ENCODE data around the gene ATRIP.

DNA sequence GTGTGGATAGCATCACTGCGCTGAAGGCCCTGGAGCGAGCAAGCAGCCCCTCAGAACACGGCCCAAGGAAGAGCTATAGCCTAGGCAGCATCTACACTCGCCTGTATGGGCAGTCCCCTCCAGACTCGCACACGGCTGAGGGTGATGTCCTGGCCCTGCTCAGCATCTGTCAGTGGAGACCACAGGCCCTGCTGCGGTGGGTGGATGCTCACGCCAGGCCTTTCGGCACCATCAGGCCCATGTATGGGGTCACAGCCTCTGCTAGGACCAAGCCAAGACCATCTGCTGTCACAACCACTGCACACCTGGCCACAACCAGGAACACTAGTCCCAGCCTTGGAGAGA lies 20.5 kb downstream of the ATRIP start:
- no peak for TF ChIP-seq KDM1A (IDR thresholded peaks at IDR 0.05; ENCODE audit: low read depth)
- TF ChIP-seq, protein P1, sequence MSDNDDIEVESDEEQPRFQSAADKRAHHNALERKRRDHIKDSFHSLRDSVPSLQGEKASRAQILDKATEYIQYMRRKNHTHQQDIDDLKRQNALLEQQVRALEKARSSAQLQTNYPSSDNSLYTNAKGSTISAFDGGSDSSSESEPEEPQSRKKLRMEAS (IDR thresholded peaks at IDR 0.05): no peak
- TF ChIP-seq, protein P2, sequence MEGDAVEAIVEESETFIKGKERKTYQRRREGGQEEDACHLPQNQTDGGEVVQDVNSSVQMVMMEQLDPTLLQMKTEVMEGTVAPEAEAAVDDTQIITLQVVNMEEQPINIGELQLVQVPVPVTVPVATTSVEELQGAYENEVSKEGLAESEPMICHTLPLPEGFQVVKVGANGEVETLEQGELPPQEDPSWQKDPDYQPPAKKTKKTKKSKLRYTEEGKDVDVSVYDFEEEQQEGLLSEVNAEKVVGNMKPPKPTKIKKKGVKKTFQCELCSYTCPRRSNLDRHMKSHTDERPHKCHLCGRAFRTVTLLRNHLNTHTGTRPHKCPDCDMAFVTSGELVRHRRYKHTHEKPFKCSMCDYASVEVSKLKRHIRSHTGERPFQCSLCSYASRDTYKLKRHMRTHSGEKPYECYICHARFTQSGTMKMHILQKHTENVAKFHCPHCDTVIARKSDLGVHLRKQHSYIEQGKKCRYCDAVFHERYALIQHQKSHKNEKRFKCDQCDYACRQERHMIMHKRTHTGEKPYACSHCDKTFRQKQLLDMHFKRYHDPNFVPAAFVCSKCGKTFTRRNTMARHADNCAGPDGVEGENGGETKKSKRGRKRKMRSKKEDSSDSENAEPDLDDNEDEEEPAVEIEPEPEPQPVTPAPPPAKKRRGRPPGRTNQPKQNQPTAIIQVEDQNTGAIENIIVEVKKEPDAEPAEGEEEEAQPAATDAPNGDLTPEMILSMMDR (IDR thresholded peaks at IDR 0.05): no peak
- no peak for TF ChIP-seq POLR2A (IDR thresholded peaks at IDR 0.05; ENCODE audit: low read length)
- TF ChIP-seq, protein P3, sequence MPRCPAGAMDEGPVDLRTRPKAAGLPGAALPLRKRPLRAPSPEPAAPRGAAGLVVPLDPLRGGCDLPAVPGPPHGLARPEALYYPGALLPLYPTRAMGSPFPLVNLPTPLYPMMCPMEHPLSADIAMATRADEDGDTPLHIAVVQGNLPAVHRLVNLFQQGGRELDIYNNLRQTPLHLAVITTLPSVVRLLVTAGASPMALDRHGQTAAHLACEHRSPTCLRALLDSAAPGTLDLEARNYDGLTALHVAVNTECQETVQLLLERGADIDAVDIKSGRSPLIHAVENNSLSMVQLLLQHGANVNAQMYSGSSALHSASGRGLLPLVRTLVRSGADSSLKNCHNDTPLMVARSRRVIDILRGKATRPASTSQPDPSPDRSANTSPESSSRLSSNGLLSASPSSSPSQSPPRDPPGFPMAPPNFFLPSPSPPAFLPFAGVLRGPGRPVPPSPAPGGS (IDR thresholded peaks at IDR 0.05): no peak
- TF ChIP-seq CBX2 (IDR thresholded peaks at IDR 0.05; ENCODE audit: borderline replicate concordance, low read depth): no peak
- no peak for TF ChIP-seq JUN (IDR thresholded peaks at IDR 0.05)
- no peak for TF ChIP-seq PHF8 (IDR thresholded peaks at IDR 0.05; ENCODE audit: borderline replicate concordance, low read depth)

Data from A549 (cell line).